ENCODE results near the gene RPS6KB1. TPM values are rescaled to one million over a fixed set of nuclear protein-coding genes. Genes with fewer than 3 reads are reported as not detected.
A peak's percentile ranks its signal among the peaks of the same experiment; 100 is the strongest.
"Not testable (repeated sequence)": the region's sequence is repeated elsewhere in the genome, so short reads cannot be mapped to it uniquely, and the experiment has no call there.

Gene RPS6KB1
- total RNA-seq, 1 donor from 2014 or later = 70.1 TPM

DNA sequence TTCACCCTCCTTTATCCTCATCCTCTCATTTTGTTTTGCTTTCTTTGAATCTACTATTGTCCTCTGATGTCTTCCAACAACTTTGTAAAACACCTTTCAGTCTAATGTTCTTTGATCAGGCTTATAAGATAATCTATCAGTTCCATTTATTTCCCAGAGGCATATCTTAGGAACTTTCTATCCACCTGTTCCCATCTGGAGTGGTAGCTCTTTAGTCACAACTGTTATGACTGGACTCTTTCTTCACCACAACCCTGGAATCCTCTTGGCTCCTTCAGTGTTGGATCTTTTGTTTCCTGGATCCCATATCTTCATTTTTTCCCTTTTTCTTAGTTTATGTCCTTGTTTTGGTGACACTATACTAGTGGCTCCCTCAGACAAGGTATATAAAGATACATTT lies 23.5 kb downstream of the RPS6KB1 start:
- Mint-ChIP-seq H3K27ac (no peak overlapping the region), H3K27me3 (ENCODE audit: low read depth) (no peaks in the 10 kb centered on the region), H3K4me1 (ENCODE audit: low read depth) (no peaks in the 10 kb centered on the region), H3K9me3 (no peaks in the 10 kb centered on the region), H3K36me3 (ENCODE audit: low read depth) (peaks cover 59% of the 10 kb centered on the region), H3K4me3 (ENCODE audit: low read depth) (no peak overlapping the region)
- no peak for DNase-seq (ENCODE audit: low spot score)
- intact Hi-C loops (cut with micrococcal nuclease) = no loop called here

DNA sequence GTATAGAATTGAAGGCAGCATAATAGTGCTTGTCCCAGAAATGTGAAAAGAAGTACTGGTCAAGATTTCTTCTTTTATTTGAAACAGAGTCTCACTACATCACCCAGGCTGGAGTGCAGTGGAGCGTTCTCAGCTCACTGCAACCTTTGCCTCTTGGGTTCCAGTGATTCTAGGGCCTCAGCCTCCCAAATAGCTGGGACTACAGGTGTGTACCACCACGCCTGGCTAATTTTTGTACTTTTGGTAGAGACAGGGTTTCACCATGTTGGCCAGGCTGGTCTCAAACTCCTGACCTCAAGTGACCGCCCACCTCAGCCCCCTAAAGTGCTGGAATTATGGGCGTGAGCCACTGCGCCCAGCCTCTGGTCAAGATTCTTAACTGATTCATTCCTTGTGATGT lies 27.7 kb downstream of the RPS6KB1 start:
- H3K27ac Mint-ChIP-seq; H3K4me3 Mint-ChIP-seq (ENCODE audit: low read depth); H3K9me3 Mint-ChIP-seq; intact Hi-C loops (cut with micrococcal nuclease); DNase-seq (ENCODE audit: low spot score); H3K27me3 Mint-ChIP-seq (ENCODE audit: low read depth); H3K4me1 Mint-ChIP-seq (ENCODE audit: low read depth): not testable (repeated sequence)
- peaks cover 59% of the 10 kb centered on the region for H3K36me3 Mint-ChIP-seq (ENCODE audit: low read depth)

DNA sequence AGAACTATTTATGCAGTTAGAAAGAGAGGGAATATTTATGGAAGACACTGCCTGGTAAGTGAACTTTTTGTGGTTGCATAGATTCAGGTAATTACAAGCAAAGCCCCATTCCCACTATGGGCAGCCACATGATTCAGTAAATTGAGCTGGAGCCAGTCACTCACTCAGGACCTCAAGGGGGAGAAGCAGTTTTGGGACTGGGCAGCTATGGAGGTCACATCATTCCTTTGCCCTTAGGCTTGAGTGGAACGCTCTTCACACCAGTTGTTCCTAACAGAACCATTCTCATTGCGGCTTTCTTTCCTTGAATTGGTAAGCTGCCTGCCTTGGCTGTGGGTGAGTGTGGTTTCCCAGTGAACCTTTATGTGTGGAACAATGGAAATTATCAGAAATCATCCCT lies 37.2 kb downstream of the RPS6KB1 start:
- not testable (repeated sequence) for H3K27ac Mint-ChIP-seq; H3K4me1 Mint-ChIP-seq (ENCODE audit: low read depth); H3K27me3 Mint-ChIP-seq (ENCODE audit: low read depth)

DNA sequence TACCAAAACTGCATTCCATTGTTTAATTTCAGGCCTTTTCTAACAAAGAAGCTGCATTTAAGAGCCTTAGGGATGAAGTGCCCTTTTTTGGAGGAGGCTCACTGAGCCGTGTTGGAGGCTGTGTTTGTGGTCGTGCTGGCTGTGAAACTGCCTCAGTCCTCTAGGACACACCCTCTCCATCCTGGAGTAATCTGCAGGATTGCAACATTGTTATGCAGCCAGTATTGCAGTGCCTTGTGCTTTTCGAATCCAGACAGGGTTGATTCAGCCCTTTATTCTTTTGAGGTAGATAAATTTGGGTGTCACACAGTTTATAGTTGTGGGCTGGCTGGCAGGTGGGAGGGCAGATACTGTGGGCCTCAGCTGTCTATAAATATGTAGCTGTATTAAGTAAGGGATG lies 37.8 kb downstream of the RPS6KB1 start:
- peaks cover 73% of the 10 kb centered on the region for H3K36me3 Mint-ChIP-seq (ENCODE audit: low read depth)
- H3K9me3 Mint-ChIP-seq; intact Hi-C loops (cut with micrococcal nuclease); H3K27me3 Mint-ChIP-seq (ENCODE audit: low read depth); H3K27ac Mint-ChIP-seq; H3K4me3 Mint-ChIP-seq (ENCODE audit: low read depth); DNase-seq (ENCODE audit: low spot score); H3K4me1 Mint-ChIP-seq (ENCODE audit: low read depth): not testable (repeated sequence)

More for the DNA sequence above, 37.2 kb downstream of the RPS6KB1 start:
- H3K4me3 Mint-ChIP-seq (ENCODE audit: low read depth); H3K9me3 Mint-ChIP-seq; intact Hi-C loops (cut with micrococcal nuclease); DNase-seq (ENCODE audit: low spot score): not testable (repeated sequence)
- H3K36me3 Mint-ChIP-seq (ENCODE audit: low read depth) = peaks cover 75% of the 10 kb centered on the region

DNA sequence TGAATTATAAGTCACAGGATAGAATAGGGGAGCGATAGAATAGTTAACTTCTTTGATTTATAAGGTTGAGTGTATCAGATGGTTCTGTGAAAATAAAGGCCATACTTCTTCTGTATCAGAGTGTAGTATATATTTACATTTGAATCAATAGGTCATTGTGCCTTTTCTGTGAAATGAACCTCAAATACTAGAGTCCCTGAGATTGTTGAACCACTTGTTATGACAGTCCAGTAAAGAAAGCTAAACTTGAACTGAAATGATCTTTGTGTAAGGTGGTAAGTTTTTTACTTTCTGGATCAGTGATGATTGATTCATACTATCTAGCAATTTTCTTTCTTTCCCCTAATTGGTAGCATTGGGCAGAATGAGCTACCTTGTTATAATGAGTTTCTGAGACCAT lies 40.4 kb downstream of the RPS6KB1 start:
- H3K9me3 Mint-ChIP-seq; H3K27me3 Mint-ChIP-seq (ENCODE audit: low read depth); H3K4me3 Mint-ChIP-seq (ENCODE audit: low read depth); intact Hi-C loops (cut with micrococcal nuclease); DNase-seq (ENCODE audit: low spot score); H3K4me1 Mint-ChIP-seq (ENCODE audit: low read depth); H3K27ac Mint-ChIP-seq: not testable (repeated sequence)
- H3K36me3 Mint-ChIP-seq (ENCODE audit: low read depth) = peaks cover 82% of the 10 kb centered on the region

DNA sequence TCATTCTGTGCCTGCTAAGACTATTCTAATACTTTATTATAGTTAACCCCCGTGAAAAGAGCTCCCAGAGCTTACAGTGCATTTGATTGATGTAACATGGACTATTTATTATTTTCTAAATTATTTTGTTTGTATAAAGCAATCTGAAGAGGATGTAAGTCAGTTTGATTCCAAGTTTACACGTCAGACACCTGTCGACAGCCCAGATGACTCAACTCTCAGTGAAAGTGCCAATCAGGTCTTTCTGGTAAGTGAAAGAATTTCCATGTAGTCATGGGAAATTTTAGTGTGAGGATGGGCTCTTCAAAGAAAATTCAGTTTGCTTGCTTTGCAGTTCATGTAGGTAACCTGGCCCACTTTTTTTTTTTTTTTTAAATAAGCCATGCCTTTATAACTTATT lies 47.8 kb downstream of the RPS6KB1 start:
- H3K27me3 Mint-ChIP-seq (ENCODE audit: low read depth); H3K4me3 Mint-ChIP-seq (ENCODE audit: low read depth); H3K9me3 Mint-ChIP-seq; DNase-seq (ENCODE audit: low spot score): not testable (repeated sequence)
- H3K27ac Mint-ChIP-seq = peak overlapping the region; percentile 86
- intact Hi-C loops (cut with micrococcal nuclease) = loop anchor here (5.0 kb wide), 1 partner anchor 188 kb away; no protein-coding TSS in a partner anchor
- peaks cover 69% of the 10 kb centered on the region for H3K36me3 Mint-ChIP-seq (ENCODE audit: low read depth)
- H3K4me1 Mint-ChIP-seq (ENCODE audit: low read depth) = peaks cover 15% of the 10 kb centered on the region

DNA sequence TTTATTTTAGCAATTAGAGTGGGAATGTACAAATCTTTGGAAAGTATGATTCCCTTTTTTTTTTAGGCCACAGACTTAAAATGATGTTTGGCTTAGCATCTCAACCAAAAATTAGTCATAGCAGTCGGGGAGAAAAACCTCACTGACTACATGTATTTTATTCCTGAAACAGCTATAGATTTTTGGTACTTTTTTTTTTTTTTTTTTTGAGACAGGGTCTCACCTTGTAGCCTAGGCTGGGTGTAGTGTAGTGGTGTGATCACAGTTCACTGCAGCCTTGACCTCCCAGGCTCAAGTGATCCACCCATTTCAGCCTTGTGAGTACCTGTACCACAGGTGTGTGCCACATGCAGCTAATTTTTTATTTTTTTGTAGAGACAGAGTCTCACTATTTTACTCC lies 48.2 kb downstream of the RPS6KB1 start:
- Mint-ChIP-seq H3K27me3 (ENCODE audit: low read depth) (no peaks in the 10 kb centered on the region), H3K4me3 (ENCODE audit: low read depth) (no peak overlapping the region)
- no peak for DNase-seq (ENCODE audit: low spot score)

DNA sequence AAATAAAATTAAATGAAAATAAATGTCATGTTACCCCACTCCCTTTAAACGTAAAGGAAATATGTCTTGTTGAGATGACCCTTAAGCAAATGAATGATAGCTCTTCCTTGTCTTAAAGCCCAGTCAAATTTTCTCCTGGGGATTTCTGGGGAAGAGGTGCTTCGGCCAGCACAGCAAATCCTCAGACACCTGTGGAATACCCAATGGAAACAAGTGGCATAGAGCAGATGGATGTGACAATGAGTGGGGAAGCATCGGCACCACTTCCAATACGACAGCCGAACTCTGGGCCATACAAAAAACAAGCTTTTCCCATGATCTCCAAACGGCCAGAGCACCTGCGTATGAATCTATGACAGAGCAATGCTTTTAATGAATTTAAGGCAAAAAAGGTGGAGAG lies 53.5 kb downstream of the RPS6KB1 start:
- H3K27ac Mint-ChIP-seq; intact Hi-C loops (cut with micrococcal nuclease): not testable (repeated sequence)
- peaks cover 65% of the 10 kb centered on the region for H3K36me3 Mint-ChIP-seq (ENCODE audit: low read depth)

More for the DNA sequence above, 48.2 kb downstream of the RPS6KB1 start:
- Mint-ChIP-seq H3K4me1 (ENCODE audit: low read depth) (peaks cover 18% of the 10 kb centered on the region), H3K27ac (peak overlapping the region; percentile 86), H3K9me3 (no peaks in the 10 kb centered on the region), H3K36me3 (ENCODE audit: low read depth) (peaks cover 69% of the 10 kb centered on the region)
- intact Hi-C loops (cut with micrococcal nuclease) = loop anchor here (5.0 kb wide), 1 partner anchor 189 kb away; no protein-coding TSS in a partner anchor

DNA sequence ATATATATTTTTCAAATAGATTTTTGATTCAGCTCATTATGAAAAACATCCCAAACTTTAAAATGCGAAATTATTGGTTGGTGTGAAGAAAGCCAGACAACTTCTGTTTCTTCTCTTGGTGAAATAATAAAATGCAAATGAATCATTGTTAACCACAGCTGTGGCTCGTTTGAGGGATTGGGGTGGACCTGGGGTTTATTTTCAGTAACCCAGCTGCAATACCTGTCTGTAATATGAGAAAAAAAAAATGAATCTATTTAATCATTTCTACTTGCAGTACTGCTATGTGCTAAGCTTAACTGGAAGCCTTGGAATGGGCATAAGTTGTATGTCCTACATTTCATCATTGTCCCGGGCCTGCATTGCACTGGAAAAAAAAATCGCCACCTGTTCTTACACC lies 54.4 kb downstream of the RPS6KB1 start:
- DNase-seq (ENCODE audit: low spot score); H3K27me3 Mint-ChIP-seq (ENCODE audit: low read depth); H3K27ac Mint-ChIP-seq; intact Hi-C loops (cut with micrococcal nuclease); H3K4me3 Mint-ChIP-seq (ENCODE audit: low read depth); H3K9me3 Mint-ChIP-seq: not testable (repeated sequence)
- Mint-ChIP-seq H3K36me3 (ENCODE audit: low read depth) (peaks cover 66% of the 10 kb centered on the region), H3K4me1 (ENCODE audit: low read depth) (peaks cover 13% of the 10 kb centered on the region)

More for the DNA sequence above, 53.5 kb downstream of the RPS6KB1 start:
- not testable (repeated sequence) for H3K9me3 Mint-ChIP-seq; DNase-seq (ENCODE audit: low spot score); H3K4me3 Mint-ChIP-seq (ENCODE audit: low read depth); H3K27me3 Mint-ChIP-seq (ENCODE audit: low read depth)
- peaks cover 11% of the 10 kb centered on the region for H3K4me1 Mint-ChIP-seq (ENCODE audit: low read depth)

DNA sequence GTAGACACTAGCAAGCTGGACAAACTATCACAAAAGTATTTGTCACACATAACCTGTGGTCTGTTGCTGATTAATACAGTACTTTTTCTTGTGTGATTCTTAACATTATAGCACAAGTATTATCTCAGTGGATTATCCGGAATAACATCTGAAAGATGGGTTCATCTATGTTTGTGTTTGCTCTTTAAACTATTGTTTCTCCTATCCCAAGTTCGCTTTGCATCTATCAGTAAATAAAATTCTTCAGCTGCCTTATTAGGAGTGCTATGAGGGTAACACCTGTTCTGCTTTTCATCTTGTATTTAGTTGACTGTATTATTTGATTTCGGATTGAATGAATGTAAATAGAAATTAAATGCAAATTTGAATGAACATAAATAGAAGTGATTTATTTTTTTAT lies 57.1 kb downstream of the RPS6KB1 start:
- Mint-ChIP-seq H3K4me3 (ENCODE audit: low read depth) (no peak overlapping the region), H3K4me1 (ENCODE audit: low read depth) (peaks cover 13% of the 10 kb centered on the region), H3K27ac (no peak overlapping the region), H3K27me3 (ENCODE audit: low read depth) (no peaks in the 10 kb centered on the region), H3K9me3 (no peaks in the 10 kb centered on the region), H3K36me3 (ENCODE audit: low read depth) (peaks cover 57% of the 10 kb centered on the region)
- no peak for DNase-seq (ENCODE audit: low spot score)
- intact Hi-C loops (cut with micrococcal nuclease) = no loop called here

DNA sequence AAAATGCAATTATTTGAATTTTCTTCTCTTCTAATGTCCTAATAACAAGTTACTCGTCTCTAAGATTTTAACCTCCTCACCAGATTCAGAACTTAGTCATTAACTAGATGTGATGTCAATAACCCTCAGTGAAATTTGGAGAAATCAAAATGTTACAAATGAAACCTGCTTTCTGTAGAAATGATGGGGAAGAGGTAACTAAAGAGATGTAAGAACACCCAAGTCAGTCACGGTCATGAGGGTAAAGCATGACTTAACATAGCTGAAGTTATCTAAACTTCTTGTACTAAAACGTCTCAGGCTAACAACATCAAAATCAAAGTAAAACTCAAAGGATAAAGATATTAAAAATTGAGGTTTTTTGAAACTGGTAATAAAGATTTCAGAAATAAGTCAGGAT lies 61.9 kb downstream of the RPS6KB1 start:
- Mint-ChIP-seq H3K27me3 (ENCODE audit: low read depth) (no peaks in the 10 kb centered on the region), H3K27ac (no peak overlapping the region), H3K9me3 (no peaks in the 10 kb centered on the region), H3K4me1 (ENCODE audit: low read depth) (peaks cover 9% of the 10 kb centered on the region), H3K36me3 (ENCODE audit: low read depth) (peaks cover 68% of the 10 kb centered on the region), H3K4me3 (ENCODE audit: low read depth) (no peak overlapping the region)
- no peak for DNase-seq (ENCODE audit: low spot score)
- intact Hi-C loops (cut with micrococcal nuclease) = no loop called here

DNA sequence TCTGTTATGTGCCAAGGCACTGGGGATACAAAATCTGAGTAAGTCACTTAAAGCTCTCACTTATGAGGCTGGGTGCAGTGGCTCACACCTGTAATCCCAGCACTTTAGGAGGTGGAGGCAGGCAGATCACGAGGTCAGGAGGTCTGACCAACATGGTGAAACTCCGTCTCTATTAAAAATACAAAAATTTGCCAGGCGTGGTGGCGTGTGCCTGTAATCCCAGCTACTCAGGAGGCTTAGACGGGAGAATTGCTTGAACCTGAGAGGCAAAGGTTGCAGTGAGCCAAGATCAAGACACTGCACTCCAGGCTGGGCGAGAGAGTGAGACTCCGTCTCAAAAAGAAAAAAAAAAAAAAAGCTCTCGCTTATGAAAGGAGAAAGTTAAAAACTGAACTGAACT lies 66.7 kb downstream of the RPS6KB1 start:
- H3K36me3 Mint-ChIP-seq (ENCODE audit: low read depth) = peaks cover 72% of the 10 kb centered on the region
- H3K27me3 Mint-ChIP-seq (ENCODE audit: low read depth); H3K4me3 Mint-ChIP-seq (ENCODE audit: low read depth); H3K27ac Mint-ChIP-seq; intact Hi-C loops (cut with micrococcal nuclease); H3K9me3 Mint-ChIP-seq; DNase-seq (ENCODE audit: low spot score): not testable (repeated sequence)
- H3K4me1 Mint-ChIP-seq (ENCODE audit: low read depth) = peaks cover 21% of the 10 kb centered on the region

DNA sequence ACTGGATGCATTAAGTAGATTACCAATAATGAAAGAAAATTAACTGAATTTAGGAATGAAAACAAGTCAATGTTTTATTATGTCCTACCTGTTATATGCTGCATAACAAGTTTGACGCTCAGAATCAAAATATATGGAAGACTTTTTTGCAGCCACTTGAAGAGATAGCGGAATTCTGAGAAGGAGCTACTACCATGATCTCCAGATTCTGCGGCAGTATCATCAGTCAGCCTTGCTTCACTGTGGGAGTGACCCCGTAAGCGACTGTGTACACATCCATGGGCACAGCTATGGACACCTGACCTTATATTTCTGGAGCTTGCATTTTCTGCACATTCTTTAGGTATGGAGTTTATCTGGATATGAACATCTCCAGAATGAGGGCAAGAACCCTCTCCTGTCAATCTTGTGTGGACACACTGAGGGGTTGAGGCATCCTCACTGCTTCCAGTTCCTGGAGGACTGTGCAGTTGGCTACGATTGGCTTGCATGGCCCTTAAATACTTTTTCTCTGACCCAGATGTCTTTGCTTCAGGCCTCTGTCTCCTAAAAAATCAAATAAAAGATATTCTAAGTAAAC lies 69.9 kb downstream of the RPS6KB1 start:
- Mint-ChIP-seq H3K27ac (peak overlapping the region; percentile 24), H3K4me1 (ENCODE audit: low read depth) (peaks cover 25% of the 10 kb centered on the region), H3K4me3 (ENCODE audit: low read depth) (peak overlapping the region; percentile 91), H3K27me3 (ENCODE audit: low read depth) (no peaks in the 10 kb centered on the region), H3K36me3 (ENCODE audit: low read depth) (peaks cover 40% of the 10 kb centered on the region), H3K9me3 (no peaks in the 10 kb centered on the region)
- DNase-seq (ENCODE audit: low spot score) = no peak
- intact Hi-C loops (cut with micrococcal nuclease) = loop anchor here (5.0 kb wide), 1 partner anchor 74 kb away; no protein-coding TSS in a partner anchor

All from activated T-helper 2 cell treated with anti-CD3 and anti-CD28 coated beads, Interferon-gamma antibody, Interleukin-2, Interleukin-4, amounts not matched to agents 10 μg/mL and 5 μg/mL and 100 μg/mL, durations not matched to agents 14 hours and 24 hours and 36 hours (primary cell).